ENCODE results near the gene SIRPB2. TPM values are rescaled to one million over a fixed set of nuclear protein-coding genes. Genes with fewer than 3 reads are reported as not detected.
A peak's percentile ranks its signal among the peaks of the same experiment; 100 is the strongest.

SIRPB2 gene
- total and polyA plus RNA-seq, 2 donors (not counting 1 experiment from before 2014, with no cell fraction given) = not detected

- Histone ChIP-seq H3K27ac (ENCODE audit: insufficient read depth, low read length) (no peak overlapping the region), H3K36me3 (ENCODE audit: control insufficient read depth, insufficient read depth, low read length) (no peaks in the 10 kb centered on the region), H3K9me3 (ENCODE audit: control insufficient read depth, insufficient read depth, low read depth, low read length) (no peaks in the 10 kb centered on the region), H4K20me1 (ENCODE audit: control insufficient read depth, extremely low read depth, insufficient read depth, low read length) (no peaks in the 10 kb centered on the region), H3K27me3 (ENCODE audit: control insufficient read depth, insufficient read depth, low read length) (peaks cover 14% of the 10 kb centered on the region), H3K79me2 (ENCODE audit: control insufficient read depth, insufficient read depth, low read length) (no peaks in the 10 kb centered on the region), H3K4me2 (ENCODE audit: extremely low read depth, insufficient read depth, low read length) (no peak overlapping the region), H3K4me1 (ENCODE audit: control insufficient read depth, extremely low read depth, insufficient read depth, low read length) (no peaks in the 10 kb centered on the region), H3K9ac (ENCODE audit: insufficient read depth, low read length) (no peak overlapping the region), H3K4me3 (replicated peaks in 1 of 4; ENCODE audit: control extremely low read depth in 1 of 4, insufficient read depth in 1 of 4, low read depth in 3 of 4, low read length in 4 of 4) (no peak overlapping the region), H2AFZ (ENCODE audit: low read length) (no peak overlapping the region)
- no peak for DNase-seq (ENCODE audit: low read depth in 2 of 2)
- TF ChIP-seq CTCF (conservative IDR thresholded peaks at IDR 0.05 in 1 of 2, IDR thresholded peaks at IDR 0.05 in 1 of 2; ENCODE audit: low read depth in 1 of 2, low read length in 2 of 2) = no peak
- TF ChIP-seq EZH2 (IDR thresholded peaks at IDR 0.05; ENCODE audit: low read length, missing control alignments) = no peak
Observed at GRCh38 chr20:1491860-1492642, 831 bp upstream of the SIRPB2 start.

DNA sequence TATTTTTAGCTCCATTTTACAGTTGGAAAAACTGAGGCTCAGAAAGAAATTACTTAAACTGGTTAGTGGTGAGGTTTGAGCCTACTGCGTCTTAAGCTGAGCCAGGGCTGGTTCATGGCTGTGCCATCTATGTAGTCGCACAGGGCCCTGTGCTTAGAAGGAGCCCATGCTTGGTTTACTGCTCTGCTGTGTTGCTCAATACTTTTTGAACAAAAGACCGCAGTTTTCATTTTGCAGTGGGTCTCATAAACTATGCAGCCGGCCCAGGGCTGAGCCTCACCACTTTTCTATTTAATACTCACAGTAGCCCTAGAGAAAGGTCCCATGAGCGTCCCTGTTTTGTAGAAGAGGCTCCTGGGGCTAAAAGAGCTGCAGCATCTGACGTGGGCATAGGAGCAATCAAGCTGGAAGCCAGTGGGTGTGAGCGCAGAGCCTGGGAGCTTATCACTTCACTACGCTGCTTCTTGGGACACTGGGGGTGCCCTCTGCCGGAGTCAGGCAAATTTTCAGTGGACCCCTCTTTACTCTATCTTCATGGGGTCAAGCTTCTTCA is 501 bp downstream of the SIRPB2 start:
- Histone ChIP-seq H3K27ac (ENCODE audit: insufficient read depth, low read length) (no peak overlapping the region), H3K4me2 (ENCODE audit: extremely low read depth, insufficient read depth, low read length) (no peak overlapping the region), H2AFZ (ENCODE audit: low read length) (no peak overlapping the region), H3K4me3 (replicated peaks in 1 of 4; ENCODE audit: control extremely low read depth in 1 of 4, insufficient read depth in 1 of 4, low read depth in 3 of 4, low read length in 4 of 4) (no peak overlapping the region), H3K9me3 (ENCODE audit: control insufficient read depth, insufficient read depth, low read depth, low read length) (no peaks in the 10 kb centered on the region), H3K79me2 (ENCODE audit: control insufficient read depth, insufficient read depth, low read length) (no peaks in the 10 kb centered on the region), H3K36me3 (ENCODE audit: control insufficient read depth, insufficient read depth, low read length) (no peaks in the 10 kb centered on the region), H3K27me3 (ENCODE audit: control insufficient read depth, insufficient read depth, low read length) (peaks cover 14% of the 10 kb centered on the region), H4K20me1 (ENCODE audit: control insufficient read depth, extremely low read depth, insufficient read depth, low read length) (no peaks in the 10 kb centered on the region), H3K9ac (ENCODE audit: insufficient read depth, low read length) (no peak overlapping the region), H3K4me1 (ENCODE audit: control insufficient read depth, extremely low read depth, insufficient read depth, low read length) (no peaks in the 10 kb centered on the region)
- DNase-seq (ENCODE audit: low read depth in 2 of 2) = no peak
- no peak for TF ChIP-seq CTCF (conservative IDR thresholded peaks at IDR 0.05 in 1 of 2, IDR thresholded peaks at IDR 0.05 in 1 of 2; ENCODE audit: low read depth in 1 of 2, low read length in 2 of 2)
- no peak for TF ChIP-seq EZH2 (IDR thresholded peaks at IDR 0.05; ENCODE audit: low read length, missing control alignments)

DNA sequence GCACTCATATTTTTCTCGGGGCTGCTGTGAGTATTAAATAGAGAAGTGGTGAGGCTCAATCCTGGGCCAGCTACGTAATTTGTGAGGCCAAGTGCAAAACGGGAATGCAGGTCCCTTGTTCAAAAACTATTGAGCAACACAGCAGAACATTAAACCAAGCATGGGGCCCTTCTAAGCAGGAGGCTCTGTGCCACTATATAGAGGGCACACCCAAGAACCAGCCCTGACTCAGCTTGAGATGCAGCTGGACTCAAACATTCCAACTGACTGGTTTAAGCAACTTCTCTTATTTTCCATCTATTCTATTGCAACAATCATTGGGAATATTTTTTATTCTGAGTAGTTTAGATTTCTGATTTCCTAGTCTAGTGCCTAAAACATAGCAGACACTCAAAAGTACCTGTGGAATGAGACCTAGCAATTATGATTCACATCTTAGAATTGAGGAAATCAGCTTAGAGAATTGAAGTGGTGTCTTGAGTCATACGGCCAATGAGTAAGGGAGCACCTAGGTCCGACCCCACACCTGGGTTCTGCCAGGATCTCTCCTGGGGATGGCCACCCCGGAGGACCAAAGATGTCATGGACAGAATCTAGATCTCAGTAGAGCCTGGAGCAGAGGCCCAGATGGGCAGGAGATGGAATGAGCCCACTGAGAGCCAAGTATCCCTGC is 1.3 kb downstream of the SIRPB2 start:
- H3K9ac ChIP-seq (ENCODE audit: insufficient read depth, low read length) = no peak overlapping the region
- no peak overlapping the region for H2AFZ ChIP-seq (ENCODE audit: low read length)
- no peaks in the 10 kb centered on the region for H3K9me3 ChIP-seq (ENCODE audit: control insufficient read depth, insufficient read depth, low read depth, low read length)
- no peaks in the 10 kb centered on the region for H3K36me3 ChIP-seq (ENCODE audit: control insufficient read depth, insufficient read depth, low read length)
- H3K4me2 ChIP-seq (ENCODE audit: extremely low read depth, insufficient read depth, low read length) = no peak overlapping the region
- TF ChIP-seq CTCF (conservative IDR thresholded peaks at IDR 0.05 in 1 of 2, IDR thresholded peaks at IDR 0.05 in 1 of 2; ENCODE audit: low read depth in 1 of 2, low read length in 2 of 2) (no peak), EZH2 (IDR thresholded peaks at IDR 0.05; ENCODE audit: low read length, missing control alignments) (no peak)
- H3K79me2 ChIP-seq (ENCODE audit: control insufficient read depth, insufficient read depth, low read length) = no peaks in the 10 kb centered on the region
- H4K20me1 ChIP-seq (ENCODE audit: control insufficient read depth, extremely low read depth, insufficient read depth, low read length) = no peaks in the 10 kb centered on the region
- H3K4me1 ChIP-seq (ENCODE audit: control insufficient read depth, extremely low read depth, insufficient read depth, low read length) = no peaks in the 10 kb centered on the region
- peak in 1 of 2 donors; percentile 35 for DNase-seq (ENCODE audit: low read depth in 2 of 2)
- H3K27me3 ChIP-seq (ENCODE audit: control insufficient read depth, insufficient read depth, low read length) = peaks cover 14% of the 10 kb centered on the region
- H3K27ac ChIP-seq (ENCODE audit: insufficient read depth, low read length) = no peak overlapping the region
- H3K4me3 ChIP-seq (replicated peaks in 1 of 4; ENCODE audit: control extremely low read depth in 1 of 4, insufficient read depth in 1 of 4, low read depth in 3 of 4, low read length in 4 of 4) = no peak overlapping the region

Data from fibroblast of lung (primary cell).